Trophoblast cell (in vitro differentiated cells and primary cell): ENCODE measurements around the gene ZNF382.
A peak's percentile ranks its signal among the peaks of the same experiment; 100 is the strongest.

Source experiments
- DNase-seq, 2 donors: peaks; one replicate each; pipeline ENCODE4 v3.0.0-alpha.2; 2016
- H2AFZ ChIP-seq: 2 replicates; pipeline ENCODE4 v1.6.1; 2013; ENCODE audit warnings: low read length, moderate library complexity, mild to moderate bottlenecking; ENCODE audit not compliant: insufficient read depth, poor library complexity
- H2AK5ac ChIP-seq: 2 replicates; pipeline ENCODE4 v1.6.1; 2013; ENCODE audit warnings: mild to moderate bottlenecking, low read length
- H2BK120ac ChIP-seq: 2 replicates; pipeline ENCODE4 v1.6.1; 2013; ENCODE audit warnings: low read length, mild to moderate bottlenecking, moderate library complexity; ENCODE audit not compliant: insufficient read depth, poor library complexity
- H2BK12ac ChIP-seq: 2 replicates; pipeline ENCODE4 v1.6.1; 2013; ENCODE audit warnings: mild to moderate bottlenecking, low read length, moderate library complexity
- H2BK5ac ChIP-seq: 2 replicates; pipeline ENCODE4 v1.6.1; 2013; ENCODE audit warnings: low read length, low read depth, moderate library complexity, mild to moderate bottlenecking; ENCODE audit not compliant: poor library complexity
- H3K14ac ChIP-seq: 2 replicates; pipeline ENCODE4 v1.6.1; 2013; ENCODE audit warnings: mild to moderate bottlenecking, low read length
- H3K18ac ChIP-seq: 2 replicates; pipeline ENCODE4 v1.6.1; 2013; ENCODE audit warnings: mild to moderate bottlenecking, low read length
- H3K23ac ChIP-seq: 2 replicates; pipeline ENCODE4 v1.6.1; 2013; ENCODE audit warnings: low read length
- H3K27ac ChIP-seq: 2 replicates; pipeline ENCODE4 v1.5.1; 2013; ENCODE audit warnings: low read depth, mild to moderate bottlenecking, inconsistent platforms, low read length, moderate library complexity
- H3K27me3 ChIP-seq: 2 replicates; pipeline ENCODE4 v1.6.1; 2013; ENCODE audit warnings: inconsistent platforms, mild to moderate bottlenecking, low read length, moderate library complexity; ENCODE audit not compliant: insufficient read depth
- H3K36me3 ChIP-seq, 2 experiments: 1 replicate in 1 of 2; 2 replicates in 1 of 2; pipeline ENCODE4 v1.6.1; 2013; ENCODE audit warnings: low read length in 2 of 2, mild to moderate bottlenecking in 2 of 2, moderate library complexity in 1 of 2; ENCODE audit not compliant: insufficient read depth in 2 of 2, control insufficient read depth in 1 of 2
- H3K4ac ChIP-seq: 2 replicates; pipeline ENCODE4 v1.6.1; 2013; ENCODE audit warnings: low read depth, mild to moderate bottlenecking, low read length, moderate library complexity
- H3K4me1 ChIP-seq, 2 experiments: 1 replicate in 1 of 2; 2 replicates in 1 of 2; pipeline ENCODE4 v1.6.1; 2013; ENCODE audit warnings: low read length in 2 of 2, mild to moderate bottlenecking in 2 of 2, moderate library complexity in 1 of 2; ENCODE audit not compliant: insufficient read depth in 2 of 2, control insufficient read depth in 1 of 2
- H3K4me2 ChIP-seq: 2 replicates; pipeline ENCODE4 v1.6.1; 2013; ENCODE audit warnings: inconsistent platforms, mild to moderate bottlenecking, low read length, moderate library complexity
- H3K4me3 ChIP-seq: 2 replicates; pipeline ENCODE4 v1.5.1; 2013; ENCODE audit warnings: mild to moderate bottlenecking, low read depth, low read length, inconsistent platforms
- H3K79me1 ChIP-seq: one replicate; pipeline ENCODE4 v1.6.1; 2013; ENCODE audit warnings: low read length
- H3K79me2 ChIP-seq: 2 replicates; pipeline ENCODE4 v1.6.1; 2013; ENCODE audit warnings: low read length, mild to moderate bottlenecking; ENCODE audit not compliant: control insufficient read depth, insufficient read depth, poor library complexity
- H3K9ac ChIP-seq: 2 replicates; pipeline ENCODE4 v1.6.1; 2013; ENCODE audit warnings: mild to moderate bottlenecking, low read length
- H3K9me3 ChIP-seq: 2 replicates; pipeline ENCODE4 v1.6.1; 2013; ENCODE audit warnings: low read depth, mild to moderate bottlenecking, control low read depth, inconsistent platforms, low read length; ENCODE audit not compliant: insufficient read depth
- H4K12ac ChIP-seq: 2 replicates; pipeline ENCODE4 v1.6.1; 2013; ENCODE audit warnings: low read depth, mild to moderate bottlenecking, low read length, moderate library complexity
- H4K8ac ChIP-seq: 2 replicates; pipeline ENCODE4 v1.6.1; 2013; ENCODE audit warnings: low read depth, mild to moderate bottlenecking, low read length, moderate library complexity
- H4K91ac ChIP-seq: one replicate; pipeline ENCODE4 v1.6.1; 2013; ENCODE audit warnings: low read depth, mild to moderate bottlenecking, low read length, moderate library complexity
- WGBS: extraction: QIAGEN DNeasy Blood & Tissue Kit; methylation state at CpG from one replicate; pipeline ENCODE4 v1.1.7; 2013; ENCODE audit warnings: missing lambda C conversion rate; ENCODE audit not compliant: insufficient read length, insufficient coverage; ENCODE audit errors: extremely low coverage; 5-methylcytosine and 5-hydroxymethylcytosine counted together

Gene ZNF382

GRCh38 chr19:36665832-36666231, 60.7 kb downstream of the ZNF382 start:
- H2AK5ac ChIP-seq, result no peak overlapping the region

GRCh38 chr19:36668646-36669045, 63.5 kb downstream of the ZNF382 start:
- WGBS, result no CpG with 5 or more reads among the region's 2 CpGs

More at GRCh38 chr19:36665832-36666231, 60.7 kb downstream of the ZNF382 start:
- no CpG with 5 or more reads among the region's 14 CpGs for WGBS
- Histone ChIP-seq H3K79me1 (peaks cover 6% of the 10 kb centered on the region), H3K4me1 (peaks cover 6 to 10% of the 10 kb centered on the region in 2 experiments), H3K18ac (no peak overlapping the region), H3K36me3 (peaks cover 5 to 8% of the 10 kb centered on the region in 2 experiments), H3K9ac (no peak overlapping the region), H3K9me3 (no peaks in the 10 kb centered on the region), H2AFZ (no peak overlapping the region), H2BK12ac (no peak overlapping the region), H4K8ac (no peak overlapping the region), H3K23ac (no peak overlapping the region), H2BK5ac (no peak overlapping the region), H3K4me3 (peak overlapping the region; percentile 84), H2BK120ac (no peak overlapping the region), H3K4me2 (peak overlapping the region; percentile 69), H3K79me2 (peaks cover 4% of the 10 kb centered on the region), H4K91ac (no peak overlapping the region), H3K4ac (no peak overlapping the region), H3K14ac (no peak overlapping the region), H3K27me3 (no peaks in the 10 kb centered on the region), H4K12ac (no peak overlapping the region), H3K27ac (no peak overlapping the region)
- DNase-seq, result no peak

GRCh38 chr19:36672368-36672767, 67.3 kb downstream of the ZNF382 start:
- Histone ChIP-seq H3K9ac (peak overlapping the region; percentile 61), H2BK5ac (no peak overlapping the region), H2AK5ac (no peak overlapping the region), H3K27me3 (no peaks in the 10 kb centered on the region), H3K9me3 (no peaks in the 10 kb centered on the region), H4K12ac (no peak overlapping the region), H3K27ac (no peak overlapping the region), H4K8ac (no peak overlapping the region), H3K36me3 (peaks cover 0 to 2% of the 10 kb centered on the region in 2 experiments), H3K79me2 (no peaks in the 10 kb centered on the region), H3K4me1 (peaks cover 5 to 6% of the 10 kb centered on the region in 2 experiments), H3K4me2 (no peak overlapping the region), H4K91ac (no peak overlapping the region), H3K14ac (no peak overlapping the region), H3K4me3 (no peak overlapping the region), H2AFZ (no peak overlapping the region), H2BK12ac (no peak overlapping the region), H2BK120ac (no peak overlapping the region), H3K79me1 (no peaks in the 10 kb centered on the region), H3K4ac (no peak overlapping the region), H3K23ac (peak overlapping the region; percentile 98), H3K18ac (no peak overlapping the region)
- WGBS, result no CpG with 5 or more reads among the region's 1 CpG
- DNase-seq, result no peak

More at GRCh38 chr19:36668646-36669045, 63.5 kb downstream of the ZNF382 start:
- H3K36me3 ChIP-seq, result peaks cover 3 to 4% of the 10 kb centered on the region in 2 experiments
- no peak overlapping the region for H3K4ac ChIP-seq
- H3K9me3 ChIP-seq, result no peaks in the 10 kb centered on the region
- no peak overlapping the region for H4K12ac ChIP-seq
- H4K91ac ChIP-seq, result no peak overlapping the region
- H3K4me2 ChIP-seq, result no peak overlapping the region
- H3K79me2 ChIP-seq, result peaks cover 4% of the 10 kb centered on the region
- DNase-seq, result no peak
- H3K9ac ChIP-seq, result no peak overlapping the region
- H3K27ac ChIP-seq, result no peak overlapping the region
- no peak overlapping the region for H2AFZ ChIP-seq
- no peak overlapping the region for H3K23ac ChIP-seq
- H3K27me3 ChIP-seq, result no peaks in the 10 kb centered on the region
- no peak overlapping the region for H2BK12ac ChIP-seq
- H2BK5ac ChIP-seq, result no peak overlapping the region
- H4K8ac ChIP-seq, result no peak overlapping the region
- no peak overlapping the region for H3K4me3 ChIP-seq
- H3K14ac ChIP-seq, result no peak overlapping the region
- no peak overlapping the region for H2BK120ac ChIP-seq
- peaks cover 6 to 10% of the 10 kb centered on the region in 2 experiments for H3K4me1 ChIP-seq
- H3K18ac ChIP-seq, result no peak overlapping the region
- no peak overlapping the region for H2AK5ac ChIP-seq
- peaks cover 6% of the 10 kb centered on the region for H3K79me1 ChIP-seq

GRCh38 chr19:36674201-36674600, 69.1 kb downstream of the ZNF382 start:
- Histone ChIP-seq H3K79me1 (no peaks in the 10 kb centered on the region), H2AK5ac (no peak overlapping the region), H3K9me3 (no peaks in the 10 kb centered on the region), H2AFZ (no peak overlapping the region), H3K4me1 (no peaks in the 10 kb centered on the region), H3K9ac (no peak overlapping the region), H3K14ac (no peak overlapping the region), H3K36me3 (peaks cover 2 to 6% of the 10 kb centered on the region in 2 experiments), H2BK5ac (no peak overlapping the region), H3K4me3 (no peak overlapping the region), H3K4ac (no peak overlapping the region), H3K4me2 (no peak overlapping the region), H3K27ac (no peak overlapping the region), H3K18ac (no peak overlapping the region), H4K12ac (no peak overlapping the region), H2BK120ac (no peak overlapping the region), H3K23ac (no peak overlapping the region), H3K79me2 (no peaks in the 10 kb centered on the region), H3K27me3 (no peaks in the 10 kb centered on the region), H4K91ac (no peak overlapping the region), H4K8ac (no peak overlapping the region), H2BK12ac (no peak overlapping the region)
- WGBS, result no CpG with 5 or more reads among the region's 2 CpGs
- DNase-seq, result no peak
